ENCODE results near the gene CXCL17.

The CXCL17 gene

DNA sequence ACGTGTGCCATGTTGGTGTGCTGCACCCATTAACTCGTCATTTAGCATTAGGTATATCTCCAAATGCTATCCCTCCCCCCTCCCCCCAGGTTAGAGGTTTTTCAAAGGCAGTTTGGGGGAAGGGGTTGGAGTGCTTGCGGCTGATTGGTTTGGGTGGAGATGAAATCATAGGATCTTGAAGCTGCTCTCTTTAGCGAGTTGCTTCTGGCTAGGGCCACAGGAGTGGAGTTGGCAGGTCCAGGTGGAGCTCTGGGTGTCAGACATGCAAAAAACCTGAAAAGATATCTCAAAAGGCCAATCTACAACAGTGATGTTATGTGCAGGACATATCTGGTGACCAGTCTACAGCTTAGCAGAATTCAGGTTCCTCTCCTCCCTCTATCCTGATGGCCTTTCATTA lies 32.6 kb upstream of the CXCL17 start:
- Histone ChIP-seq H3K36me3 (ENCODE audit: control insufficient read depth, insufficient read depth, low read length) (no peaks in the 10 kb centered on the region), H3K27me3 (ENCODE audit: control insufficient read depth, insufficient read depth, low read length) (no peaks in the 10 kb centered on the region), H3K4me3 (ENCODE audit: low read depth, low read length) (no peak overlapping the region), H3K4me1 (ENCODE audit: control insufficient read depth, insufficient read depth, low read length) (peaks cover 48% of the 10 kb centered on the region), H3K9me3 (ENCODE audit: control insufficient read depth, insufficient read depth, low read length) (no peaks in the 10 kb centered on the region), H3K9ac (ENCODE audit: low read depth, low read length) (no peak overlapping the region), H3K27ac (ENCODE audit: low read depth, low read length) (peak overlapping the region; percentile 66)

DNA sequence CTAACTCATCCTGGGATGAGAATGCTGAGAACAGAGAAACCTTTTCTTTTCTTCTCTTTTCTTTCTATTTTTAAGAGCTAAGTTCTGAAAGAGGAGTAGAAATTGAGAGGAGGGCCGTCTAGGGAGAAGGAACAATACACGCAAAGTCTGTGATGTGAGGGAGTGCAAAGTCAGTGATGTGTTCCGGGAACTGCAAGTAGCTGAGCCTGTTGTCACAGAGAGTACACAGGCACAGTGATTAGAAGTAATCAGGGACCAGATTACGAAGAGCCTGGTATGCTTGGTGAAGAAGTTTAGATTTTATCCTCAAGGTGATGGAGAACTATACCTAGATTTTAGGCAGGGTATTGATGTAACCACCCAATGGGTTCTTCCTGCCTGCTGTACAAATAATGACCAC lies 32.0 kb upstream of the CXCL17 start:
- Histone ChIP-seq H3K27me3 (ENCODE audit: control insufficient read depth, insufficient read depth, low read length) (no peaks in the 10 kb centered on the region), H3K9me3 (ENCODE audit: control insufficient read depth, insufficient read depth, low read length) (no peaks in the 10 kb centered on the region), H3K9ac (ENCODE audit: low read depth, low read length) (no peak overlapping the region), H3K36me3 (ENCODE audit: control insufficient read depth, insufficient read depth, low read length) (no peaks in the 10 kb centered on the region), H3K27ac (ENCODE audit: low read depth, low read length) (peak overlapping the region; percentile 72), H3K4me1 (ENCODE audit: control insufficient read depth, insufficient read depth, low read length) (peaks cover 48% of the 10 kb centered on the region), H3K4me3 (ENCODE audit: low read depth, low read length) (no peak overlapping the region)

DNA sequence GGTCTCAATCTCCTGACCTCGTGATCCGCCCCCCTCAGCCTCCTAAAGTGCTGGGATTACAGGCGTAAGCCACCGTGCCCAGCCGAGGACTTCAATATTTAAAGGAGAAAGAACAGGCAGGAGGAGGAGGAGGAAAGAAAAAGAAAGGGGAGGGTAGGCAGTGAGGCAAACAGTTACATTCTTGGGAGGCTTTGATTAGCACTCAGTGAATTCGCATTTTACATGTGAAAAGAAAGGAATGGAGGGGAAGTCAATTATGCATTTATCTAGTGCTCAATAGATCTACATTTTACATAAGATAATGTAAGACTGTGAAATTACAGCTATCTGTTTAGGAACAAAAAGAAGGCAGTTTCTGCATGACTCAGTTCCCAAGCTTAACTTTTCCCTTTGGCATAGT lies 30.9 kb upstream of the CXCL17 start:
- Histone ChIP-seq H3K4me3 (ENCODE audit: low read depth, low read length) (no peak overlapping the region), H3K9me3 (ENCODE audit: control insufficient read depth, insufficient read depth, low read length) (no peaks in the 10 kb centered on the region), H3K36me3 (ENCODE audit: control insufficient read depth, insufficient read depth, low read length) (no peaks in the 10 kb centered on the region), H3K27me3 (ENCODE audit: control insufficient read depth, insufficient read depth, low read length) (no peaks in the 10 kb centered on the region), H3K4me1 (ENCODE audit: control insufficient read depth, insufficient read depth, low read length) (peaks cover 48% of the 10 kb centered on the region), H3K27ac (ENCODE audit: low read depth, low read length) (peak overlapping the region; percentile 91), H3K9ac (ENCODE audit: low read depth, low read length) (peak overlapping the region; percentile 34; the same call in 1 of the 2 replicates)

DNA sequence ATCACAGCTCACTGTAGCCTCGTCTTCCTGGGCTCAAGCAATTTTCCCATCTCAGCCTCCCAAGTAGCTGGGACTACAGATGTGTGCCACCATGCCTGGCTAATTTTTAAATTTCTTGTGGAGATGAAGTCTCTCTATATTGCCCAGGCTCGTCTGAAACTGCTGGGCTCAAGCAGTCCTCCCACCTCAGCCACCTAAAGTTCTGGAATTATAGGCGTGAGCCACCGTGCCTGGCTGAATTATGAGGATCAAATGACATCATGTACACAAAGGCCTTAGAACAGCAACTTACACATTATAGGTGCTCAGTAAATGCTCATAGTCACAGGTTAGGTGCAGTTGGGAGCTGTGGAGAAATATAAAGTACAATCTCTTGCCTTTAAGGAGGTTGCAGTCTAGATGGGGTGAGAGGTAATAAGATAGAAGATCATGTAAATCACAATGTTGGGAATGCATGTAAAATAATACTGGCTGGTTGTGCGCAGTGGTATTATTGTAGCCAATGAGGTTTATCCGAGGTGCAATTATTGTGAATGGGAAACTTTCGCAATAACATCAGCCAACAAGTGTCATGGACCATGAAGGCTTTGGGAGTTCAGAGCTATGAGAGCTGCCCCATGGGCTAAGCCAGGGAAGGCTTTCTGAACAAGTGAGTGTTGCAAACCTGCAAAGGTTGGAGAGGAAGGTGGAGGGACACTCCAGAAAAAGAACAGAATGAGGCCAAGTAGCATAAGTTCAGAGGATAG lies 29.8 kb upstream of the CXCL17 start:
- H3K36me3 ChIP-seq (ENCODE audit: control insufficient read depth, insufficient read depth, low read length), result no peaks in the 10 kb centered on the region
- H3K9me3 ChIP-seq (ENCODE audit: control insufficient read depth, insufficient read depth, low read length), result no peaks in the 10 kb centered on the region
- no peak overlapping the region for H3K9ac ChIP-seq (ENCODE audit: low read depth, low read length)
- no peak overlapping the region for H3K4me3 ChIP-seq (ENCODE audit: low read depth, low read length)
- H3K27ac ChIP-seq (ENCODE audit: low read depth, low read length), result peak overlapping the region; percentile 82
- peaks cover 48% of the 10 kb centered on the region for H3K4me1 ChIP-seq (ENCODE audit: control insufficient read depth, insufficient read depth, low read length)
- no peaks in the 10 kb centered on the region for H3K27me3 ChIP-seq (ENCODE audit: control insufficient read depth, insufficient read depth, low read length)

DNA sequence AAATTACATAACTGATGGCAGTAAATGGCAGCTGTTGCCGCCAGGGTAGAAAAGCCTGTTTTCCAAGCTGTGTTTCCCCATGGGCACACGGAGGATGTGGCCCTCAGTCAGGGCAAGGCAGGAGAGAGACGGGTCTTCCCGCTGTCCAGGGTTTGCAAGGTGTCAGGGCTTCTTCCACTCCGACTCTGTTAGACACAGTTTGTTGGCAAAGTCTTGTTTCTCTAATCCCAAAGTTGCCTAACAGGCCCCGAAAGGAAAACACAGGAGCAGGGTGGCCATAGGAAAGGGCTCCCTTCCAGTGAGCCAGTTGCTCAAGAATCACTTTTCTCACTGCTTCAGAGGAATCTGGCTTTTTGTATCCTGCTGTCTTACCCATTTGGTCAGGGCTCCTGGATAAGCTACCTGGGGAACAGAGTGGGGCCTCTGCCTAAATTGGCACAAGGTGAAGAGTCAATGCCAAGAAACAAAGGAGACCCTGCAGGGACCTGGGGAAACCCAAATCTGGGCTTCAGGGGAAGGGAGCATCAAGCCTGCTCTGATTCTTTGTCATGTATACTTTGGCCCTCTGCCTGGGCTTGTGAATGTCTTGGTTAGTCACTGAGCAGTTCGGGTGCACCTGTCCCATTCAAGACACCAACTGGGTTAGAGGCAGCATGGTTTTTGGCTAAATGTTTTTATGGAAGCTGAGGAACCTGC lies 29.0 kb upstream of the CXCL17 start:
- Histone ChIP-seq H3K9ac (ENCODE audit: low read depth, low read length) (no peak overlapping the region), H3K27ac (ENCODE audit: low read depth, low read length) (peak overlapping the region; percentile 82), H3K4me3 (ENCODE audit: low read depth, low read length) (no peak overlapping the region), H3K27me3 (ENCODE audit: control insufficient read depth, insufficient read depth, low read length) (no peaks in the 10 kb centered on the region), H3K9me3 (ENCODE audit: control insufficient read depth, insufficient read depth, low read length) (no peaks in the 10 kb centered on the region), H3K36me3 (ENCODE audit: control insufficient read depth, insufficient read depth, low read length) (no peaks in the 10 kb centered on the region), H3K4me1 (ENCODE audit: control insufficient read depth, insufficient read depth, low read length) (peaks cover 45% of the 10 kb centered on the region)

DNA sequence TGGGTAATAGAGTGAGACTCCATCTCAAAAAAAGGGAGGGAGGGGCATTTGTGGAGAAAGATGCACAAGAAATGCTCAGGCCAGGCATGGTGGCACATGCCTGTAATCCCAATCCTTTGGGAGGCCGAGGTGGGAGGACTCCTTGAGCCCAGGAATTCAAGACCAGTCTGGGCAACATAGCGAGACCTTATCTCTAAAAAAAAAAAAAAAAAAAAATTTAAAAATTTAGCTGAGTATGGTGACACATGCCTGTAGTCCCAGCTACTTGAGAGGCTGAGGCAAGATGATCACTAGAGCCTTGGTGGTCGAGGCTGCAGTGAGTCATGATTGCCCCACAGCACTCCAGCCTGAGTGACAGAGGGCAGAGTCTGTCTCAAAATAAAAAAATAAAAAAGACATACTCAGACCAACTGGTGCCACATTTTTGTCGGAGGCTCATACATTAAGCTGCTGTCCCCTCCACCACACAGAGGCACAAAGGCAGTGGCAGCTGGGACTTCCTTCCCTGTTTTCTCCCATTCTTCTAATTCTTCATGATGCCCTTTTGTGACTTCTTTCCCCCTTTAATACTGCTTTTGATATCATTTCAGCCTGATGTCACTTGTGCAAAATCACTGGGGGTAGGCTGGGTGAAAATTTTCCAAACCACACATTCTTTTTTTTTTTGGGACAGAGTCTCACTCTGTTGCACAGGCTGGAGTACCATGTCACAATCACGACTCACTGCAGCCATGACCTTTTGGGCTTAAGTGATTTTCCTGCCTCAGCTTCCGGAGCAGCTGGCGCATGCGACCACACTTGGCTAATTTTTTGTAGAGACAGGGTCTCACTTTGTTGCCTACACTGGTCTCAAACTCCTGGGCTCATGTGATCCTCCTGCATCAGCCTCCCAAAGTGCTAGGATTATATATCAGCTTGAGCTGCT lies 26.8 kb upstream of the CXCL17 start:
- Histone ChIP-seq H3K27ac (ENCODE audit: low read depth, low read length) (no peak overlapping the region), H3K4me3 (ENCODE audit: low read depth, low read length) (no peak overlapping the region), H3K9me3 (ENCODE audit: control insufficient read depth, insufficient read depth, low read length) (no peaks in the 10 kb centered on the region), H3K36me3 (ENCODE audit: control insufficient read depth, insufficient read depth, low read length) (no peaks in the 10 kb centered on the region), H3K27me3 (ENCODE audit: control insufficient read depth, insufficient read depth, low read length) (no peaks in the 10 kb centered on the region), H3K9ac (ENCODE audit: low read depth, low read length) (no peak overlapping the region), H3K4me1 (ENCODE audit: control insufficient read depth, insufficient read depth, low read length) (peaks cover 31% of the 10 kb centered on the region)

DNA sequence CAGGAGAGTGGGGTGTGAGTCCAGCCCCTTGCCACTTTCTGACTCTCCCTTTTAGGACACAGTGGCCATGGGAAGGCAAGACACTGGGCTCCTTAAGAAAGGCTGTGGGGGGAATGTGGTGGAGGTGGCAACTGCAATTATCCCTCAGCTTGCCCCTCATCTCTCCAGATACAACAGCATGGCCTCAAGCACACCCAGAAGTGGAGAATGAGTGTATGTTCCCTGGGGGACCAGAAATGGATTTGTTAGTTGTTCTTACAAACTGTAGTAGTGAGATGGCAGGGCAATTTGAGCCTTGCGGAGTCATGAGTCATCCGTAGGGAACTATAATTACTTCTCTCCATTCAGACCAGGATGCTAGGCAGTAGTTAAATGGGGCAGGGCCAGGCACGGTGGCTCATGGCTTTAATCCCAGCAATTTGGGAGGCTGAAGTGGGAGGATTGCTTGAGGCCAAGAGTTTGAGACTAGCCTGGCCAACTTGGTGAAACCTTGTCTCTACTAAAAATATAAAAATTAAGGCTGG lies 25.6 kb upstream of the CXCL17 start:
- H3K36me3 ChIP-seq (ENCODE audit: control insufficient read depth, insufficient read depth, low read length), result no peaks in the 10 kb centered on the region
- H3K9me3 ChIP-seq (ENCODE audit: control insufficient read depth, insufficient read depth, low read length), result no peaks in the 10 kb centered on the region
- no peak overlapping the region for H3K4me3 ChIP-seq (ENCODE audit: low read depth, low read length)
- peaks cover 24% of the 10 kb centered on the region for H3K4me1 ChIP-seq (ENCODE audit: control insufficient read depth, insufficient read depth, low read length)
- no peaks in the 10 kb centered on the region for H3K27me3 ChIP-seq (ENCODE audit: control insufficient read depth, insufficient read depth, low read length)
- no peak overlapping the region for H3K9ac ChIP-seq (ENCODE audit: low read depth, low read length)
- H3K27ac ChIP-seq (ENCODE audit: low read depth, low read length), result no peak overlapping the region

DNA sequence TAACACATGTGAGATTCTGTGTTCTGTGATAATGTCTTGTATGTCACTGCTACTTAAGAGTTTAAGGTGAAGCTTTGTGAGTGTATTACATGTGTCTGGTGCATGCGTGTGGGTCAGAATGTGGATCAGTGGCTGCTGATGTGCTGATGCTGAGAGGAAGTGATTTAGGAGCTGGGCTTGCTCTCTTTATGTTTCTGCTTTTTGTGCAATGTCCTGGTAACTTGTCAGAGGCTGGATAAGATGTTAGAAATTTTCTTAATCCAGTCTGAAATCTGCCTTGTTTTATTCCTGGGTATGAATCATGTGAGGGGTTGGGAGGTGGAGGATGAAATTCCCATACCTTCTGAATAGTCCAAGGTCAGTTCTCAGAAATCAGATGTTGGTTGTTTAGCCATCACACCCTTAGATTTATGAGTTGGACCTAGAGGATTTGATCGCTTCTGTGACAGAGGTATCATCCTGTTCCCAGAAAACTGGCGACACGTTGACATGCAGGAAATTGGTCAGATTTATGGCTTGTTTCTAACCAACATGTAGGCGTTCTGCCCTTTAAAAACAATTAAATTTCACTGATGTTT lies 24.5 kb upstream of the CXCL17 start:
- Histone ChIP-seq H3K4me1 (ENCODE audit: control insufficient read depth, insufficient read depth, low read length) (peaks cover 14% of the 10 kb centered on the region), H3K9ac (ENCODE audit: low read depth, low read length) (no peak overlapping the region), H3K4me3 (ENCODE audit: low read depth, low read length) (no peak overlapping the region), H3K9me3 (ENCODE audit: control insufficient read depth, insufficient read depth, low read length) (no peaks in the 10 kb centered on the region), H3K36me3 (ENCODE audit: control insufficient read depth, insufficient read depth, low read length) (no peaks in the 10 kb centered on the region), H3K27me3 (ENCODE audit: control insufficient read depth, insufficient read depth, low read length) (no peaks in the 10 kb centered on the region), H3K27ac (ENCODE audit: low read depth, low read length) (no peak overlapping the region)

DNA sequence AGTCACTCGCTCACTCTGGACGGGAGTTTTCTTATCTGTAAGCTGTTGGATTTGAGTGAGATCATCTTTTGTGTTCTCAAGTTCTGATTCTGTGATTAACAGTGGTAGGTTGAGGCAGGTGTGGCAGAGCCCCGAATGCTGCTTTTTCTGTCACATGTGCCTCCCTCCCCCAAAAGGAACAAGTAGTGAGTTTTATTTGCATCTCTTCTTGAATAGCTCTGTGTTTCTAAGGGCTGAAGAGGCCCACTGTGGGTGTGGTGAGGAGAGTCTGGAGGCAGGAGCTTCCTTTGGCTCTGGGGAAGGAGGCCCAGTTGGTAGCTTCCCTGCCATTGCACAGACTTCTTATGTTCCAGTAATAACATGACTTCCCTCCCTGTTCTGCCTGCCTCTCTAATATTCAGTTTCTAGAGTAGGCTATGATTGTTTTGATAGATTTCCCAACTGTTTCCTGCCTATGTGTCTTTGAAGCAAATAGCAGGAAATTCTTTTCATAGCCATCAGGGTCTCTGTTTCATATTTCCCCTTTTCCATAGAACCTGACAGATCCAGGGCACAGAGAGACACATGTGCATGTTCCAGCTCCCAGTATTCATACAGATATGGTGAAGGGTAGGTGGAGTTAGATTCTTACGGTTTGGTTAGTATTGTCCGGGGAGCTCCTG lies 23.9 kb upstream of the CXCL17 start:
- no peak overlapping the region for H3K27ac ChIP-seq (ENCODE audit: low read depth, low read length)
- H3K27me3 ChIP-seq (ENCODE audit: control insufficient read depth, insufficient read depth, low read length), result no peaks in the 10 kb centered on the region
- H3K36me3 ChIP-seq (ENCODE audit: control insufficient read depth, insufficient read depth, low read length), result no peaks in the 10 kb centered on the region
- H3K4me1 ChIP-seq (ENCODE audit: control insufficient read depth, insufficient read depth, low read length), result peaks cover 8% of the 10 kb centered on the region
- no peak overlapping the region for H3K9ac ChIP-seq (ENCODE audit: low read depth, low read length)
- H3K9me3 ChIP-seq (ENCODE audit: control insufficient read depth, insufficient read depth, low read length), result no peaks in the 10 kb centered on the region
- H3K4me3 ChIP-seq (ENCODE audit: low read depth, low read length), result no peak overlapping the region

DNA sequence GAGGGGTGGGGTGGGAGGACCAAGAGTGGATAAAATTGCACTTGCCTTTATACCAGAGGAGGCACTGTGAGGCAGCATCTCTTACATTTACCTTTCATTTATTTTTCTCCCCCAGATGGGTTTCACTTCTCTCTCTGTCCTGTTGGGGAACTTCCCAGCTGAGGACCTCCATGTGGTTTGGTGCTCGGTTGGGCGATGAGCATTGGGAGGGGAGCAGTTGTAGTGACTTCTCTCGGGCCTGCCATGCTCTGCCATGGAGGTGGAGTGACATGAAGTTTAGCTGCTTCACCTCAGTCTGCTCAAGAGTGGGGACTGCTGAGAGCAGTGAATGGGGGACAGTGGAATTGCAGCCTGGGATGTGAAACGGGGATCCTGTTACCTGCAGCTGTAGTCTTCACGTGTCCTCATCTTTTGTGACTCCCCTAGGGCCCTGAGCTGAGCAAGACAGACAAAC lies 23.1 kb upstream of the CXCL17 start:
- no peak overlapping the region for H3K27ac ChIP-seq (ENCODE audit: low read depth, low read length)
- peaks cover under 1% of the 10 kb centered on the region; the same call in 1 of the 2 replicates for H3K4me1 ChIP-seq (ENCODE audit: control insufficient read depth, insufficient read depth, low read length)

More for the DNA sequence above, 23.1 kb upstream of the CXCL17 start:
- H3K4me3 ChIP-seq (ENCODE audit: low read depth, low read length), result no peak overlapping the region
- no peak overlapping the region for H3K9ac ChIP-seq (ENCODE audit: low read depth, low read length)
- no peaks in the 10 kb centered on the region for H3K36me3 ChIP-seq (ENCODE audit: control insufficient read depth, insufficient read depth, low read length)
- no peaks in the 10 kb centered on the region for H3K27me3 ChIP-seq (ENCODE audit: control insufficient read depth, insufficient read depth, low read length)
- no peaks in the 10 kb centered on the region for H3K9me3 ChIP-seq (ENCODE audit: control insufficient read depth, insufficient read depth, low read length)

Data from HUES48 (cell line).